Occipital lobe (tissue), 2 donors: ENCODE results near the gene AK3. TPM values are rescaled to one million over a fixed set of nuclear protein-coding genes. Genes with fewer than 3 reads are reported as not detected.
A peak's percentile ranks its signal among the peaks of the same experiment; 100 is the strongest.
"Not testable (repeated sequence)": the region's sequence is repeated elsewhere in the genome, so short reads cannot be mapped to it uniquely, and the experiment has no call there.

Experiments used
- DNase-seq: peaks from one replicate; lab custom pipeline; 2025; lab: John Stamatoyannopoulos, UW
- total RNA-seq: library from RNA; depleted of rRNA; stranded (reverse); fragments of >200 nt; gene quantifications from one replicate; pipeline ENCODE4 v1.2.3, GENCODE V29; 2014

AK3 gene
- total RNA-seq, 1 donor from 2014 or later = 33.1 TPM

DNA sequence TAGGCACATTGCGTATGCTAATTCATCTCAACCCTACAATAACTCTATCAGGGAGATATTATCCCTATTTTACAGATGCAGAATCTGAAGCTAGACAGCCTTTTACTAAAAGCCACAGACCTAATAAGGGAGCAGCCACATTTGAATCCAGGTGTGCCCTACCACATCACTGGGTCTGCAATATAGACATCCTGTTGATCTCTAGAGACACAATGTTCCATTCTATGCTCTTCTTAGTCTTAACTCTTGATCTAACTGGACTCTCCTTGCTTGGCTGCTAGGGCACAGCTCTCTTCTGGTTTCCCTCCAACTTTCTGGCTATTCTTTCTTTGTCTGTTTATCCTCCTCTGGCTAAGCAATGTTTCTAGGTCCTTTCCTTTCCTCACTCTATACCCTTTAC, 73.3 kb downstream of the AK3 start:
- no peak for DNase-seq

DNA sequence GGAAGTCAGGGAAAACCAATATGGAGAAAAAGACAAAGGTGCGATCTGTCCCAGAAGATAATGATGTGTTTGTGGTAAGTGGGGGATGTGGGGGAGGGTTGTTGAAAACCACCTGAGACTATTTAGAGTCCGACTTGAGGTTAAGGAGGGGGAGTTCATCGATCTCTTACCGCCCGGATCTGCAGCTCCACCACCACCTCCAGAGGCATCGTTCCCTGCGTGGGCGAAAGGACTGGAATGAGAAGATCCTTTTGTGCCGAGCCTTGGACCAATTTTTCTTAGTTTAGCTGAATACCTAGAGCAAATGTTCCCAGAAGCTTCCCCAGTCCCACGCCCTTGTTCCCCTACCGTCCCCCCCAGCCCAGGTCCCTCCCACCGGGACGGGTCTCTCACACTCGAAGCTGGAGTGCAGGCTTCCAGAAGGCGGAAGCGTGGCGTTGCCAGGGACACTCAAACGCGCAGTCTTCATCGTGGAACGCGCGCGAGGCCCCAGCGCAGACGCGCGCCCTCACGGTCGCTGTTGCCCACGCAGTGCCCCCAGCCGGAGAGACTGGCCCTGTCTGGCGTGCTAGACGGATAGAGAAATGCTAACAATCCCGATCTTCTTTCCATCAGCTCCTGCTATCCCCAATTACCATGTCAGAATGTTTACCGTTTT, 74.8 kb downstream of the AK3 start, which contains the start of gene SPATA6L:
Gene SPATA6L (minus strand): TSS at position 439 of the 658 bp plus-strand sequence. CDS start 230 bp downstream, at position 209.
- DNase-seq = peak; percentile 73

DNA sequence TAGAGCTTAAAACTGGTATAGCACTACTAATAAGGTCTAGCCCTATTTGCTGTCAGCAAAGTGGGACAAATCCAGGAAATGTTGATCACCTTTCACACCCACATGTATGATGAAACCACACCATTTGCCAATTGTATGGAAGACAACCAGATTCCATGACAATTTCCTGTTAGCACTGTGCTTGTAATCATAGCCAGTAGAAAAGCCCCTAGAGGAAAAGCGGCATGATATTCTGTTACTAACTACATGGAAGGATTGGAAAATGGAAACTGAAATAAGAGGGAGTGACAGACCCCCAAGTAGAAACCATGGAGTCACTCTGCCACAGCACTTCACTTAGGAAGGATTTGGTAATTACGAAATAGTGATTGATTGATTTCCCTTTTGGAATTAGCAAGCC, 75.6 kb downstream of the AK3 start:
- DNase-seq = no peak

DNA sequence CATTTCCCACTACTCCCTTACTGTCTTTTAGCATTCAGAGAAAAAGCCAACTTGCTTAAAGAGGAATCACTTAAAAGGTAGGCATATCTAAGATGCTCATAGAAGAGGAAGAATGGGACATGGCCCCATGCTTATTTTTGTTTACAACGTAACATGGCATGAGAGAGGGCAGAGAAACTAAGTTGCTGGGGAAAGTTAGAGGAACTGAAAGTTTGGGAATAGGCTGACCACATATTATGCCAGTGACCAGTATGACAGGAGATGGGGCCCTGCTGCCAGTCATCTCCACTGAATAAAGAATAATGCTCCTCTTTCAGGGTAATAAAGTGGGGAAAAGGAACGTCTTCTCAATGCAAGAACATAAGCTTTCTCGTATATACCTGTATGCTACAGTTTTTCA, 77.0 kb downstream of the AK3 start:
- DNase-seq = no peak

DNA sequence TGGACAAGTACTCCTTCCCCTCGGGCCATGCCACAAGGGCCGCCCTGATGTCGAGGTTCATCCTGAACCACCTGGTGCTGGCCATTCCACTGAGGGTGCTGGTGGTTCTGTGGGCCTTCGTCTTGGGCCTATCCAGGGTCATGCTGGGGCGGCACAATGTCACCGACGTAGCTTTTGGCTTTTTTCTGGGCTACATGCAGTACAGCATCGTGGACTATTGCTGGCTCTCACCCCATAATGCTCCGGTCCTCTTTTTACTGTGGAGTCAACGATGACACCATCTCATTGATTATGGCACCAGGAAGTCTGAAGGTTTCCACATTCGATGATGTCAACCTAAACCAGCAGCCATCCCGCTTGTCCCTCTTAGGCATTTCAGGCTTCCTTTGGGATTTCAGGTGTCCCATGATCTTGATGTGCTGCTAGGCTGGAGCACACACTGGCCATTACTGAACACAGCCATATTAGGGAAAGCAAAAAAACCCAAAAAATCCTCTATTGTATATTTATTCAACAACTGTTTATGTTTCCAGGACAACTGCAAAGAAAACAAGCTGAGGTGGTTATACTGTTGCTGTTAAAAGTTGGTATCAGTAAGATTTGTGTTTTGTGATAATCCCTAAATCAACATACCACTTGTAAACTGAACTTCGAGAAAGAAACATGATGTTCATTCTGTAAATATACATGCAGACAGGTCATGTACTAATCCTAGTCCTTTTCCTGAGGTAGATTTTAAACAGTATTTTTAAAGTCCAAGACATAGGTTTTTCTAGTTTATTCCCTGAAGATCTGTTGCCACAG, 77.8 kb downstream of the AK3 start:
- DNase-seq = no peak

DNA sequence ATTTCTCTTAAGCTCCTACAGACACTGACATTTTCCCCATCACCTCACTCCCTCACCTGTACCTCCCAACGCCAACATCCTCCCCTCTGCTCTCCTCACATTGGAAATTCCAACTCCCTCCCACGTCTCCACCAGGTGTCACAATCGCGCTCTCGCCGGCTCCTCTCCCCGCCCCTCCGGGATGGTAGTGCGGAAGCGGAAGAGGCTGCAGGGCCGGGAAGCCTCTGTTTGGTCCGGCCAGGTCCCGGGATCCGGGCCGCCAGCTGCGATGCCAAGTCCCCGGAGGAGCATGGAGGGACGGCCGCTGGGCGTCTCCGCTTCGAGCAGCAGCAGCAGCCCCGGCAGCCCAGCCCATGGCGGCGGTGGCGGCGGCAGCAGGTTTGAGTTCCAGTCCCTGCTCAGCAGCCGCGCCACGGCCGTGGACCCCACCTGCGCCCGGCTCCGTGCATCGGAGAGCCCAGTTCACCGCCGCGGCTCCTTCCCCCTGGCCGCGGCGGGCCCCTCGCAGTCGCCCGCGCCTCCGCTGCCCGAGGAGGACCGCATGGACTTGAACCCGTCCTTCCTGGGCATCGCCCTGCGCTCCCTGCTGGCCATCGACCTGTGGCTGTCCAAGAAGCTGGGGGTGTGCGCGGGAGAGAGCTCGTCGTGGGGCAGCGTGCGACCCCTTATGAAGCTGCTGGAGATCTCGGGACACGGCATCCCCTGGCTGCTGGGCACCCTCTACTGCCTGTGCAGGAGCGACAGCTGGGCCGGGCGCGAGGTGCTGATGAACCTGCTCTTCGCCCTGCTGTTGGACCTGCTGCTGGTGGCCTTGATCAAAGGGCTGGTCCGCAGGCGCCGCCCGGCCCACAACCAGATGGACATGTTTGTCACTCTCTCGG, 78.7 kb downstream of the AK3 start, which contains the start of gene PLPP6:
Gene PLPP6 (plus strand): TSS at position 187 of the 881 bp plus-strand sequence. CDS start 82 bp downstream, at position 269.
- DNase-seq = peak; percentile 83

DNA sequence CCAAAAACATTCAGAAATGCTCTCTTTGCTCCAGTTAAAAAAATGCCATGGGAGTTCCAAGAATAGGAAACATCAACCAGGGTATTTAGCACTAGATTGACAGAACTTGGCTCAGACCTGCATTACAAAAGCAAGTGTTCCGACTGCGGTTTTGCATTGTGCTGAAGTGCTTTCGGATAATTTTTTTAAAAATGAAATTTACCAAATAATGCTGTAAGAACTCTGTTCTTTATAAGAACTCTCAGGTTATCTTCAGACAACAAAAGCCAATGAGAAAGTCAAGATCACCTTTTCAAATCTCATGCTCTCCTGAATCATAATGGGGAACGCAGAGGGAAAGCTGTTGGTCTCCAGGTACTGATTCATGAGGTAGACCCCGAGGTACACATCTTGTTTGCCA, 79.4 kb downstream of the AK3 start:
- no peak for DNase-seq

DNA sequence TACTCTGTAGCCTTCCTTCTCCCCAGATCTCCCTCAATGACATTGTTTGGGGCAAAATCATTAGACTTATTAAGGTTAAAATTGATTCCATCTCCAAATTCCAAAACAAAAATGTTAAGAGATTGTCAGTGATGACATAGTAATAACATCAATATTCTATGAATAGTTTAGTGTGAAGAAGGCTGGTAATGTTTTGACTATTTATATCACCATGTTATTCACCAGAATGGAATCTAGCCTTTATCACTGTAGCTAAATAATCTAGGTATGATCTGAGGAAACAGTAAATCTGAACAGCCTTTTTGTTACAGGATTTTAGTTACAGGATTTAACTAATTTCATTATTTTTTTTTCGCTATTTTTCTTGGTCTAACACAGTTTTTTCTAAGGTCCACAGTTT, 79.8 kb downstream of the AK3 start:
- DNase-seq = no peak

DNA sequence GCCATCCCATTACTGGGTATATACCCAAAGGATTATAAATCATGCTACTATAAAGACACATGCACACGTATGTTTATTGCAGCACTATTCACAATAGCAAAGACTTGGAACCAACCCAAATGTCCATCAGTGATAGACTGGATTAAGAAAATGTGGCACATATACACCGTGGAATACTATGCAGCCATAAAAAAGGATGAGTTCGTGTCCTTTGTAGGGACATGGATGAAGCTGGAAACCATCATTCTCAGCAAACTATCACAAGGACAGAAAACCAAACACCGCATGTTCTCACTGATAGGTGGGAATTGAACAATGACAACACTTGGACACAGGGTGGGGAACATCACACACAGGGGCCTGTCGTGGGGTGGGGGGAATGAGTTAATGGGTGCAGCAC, 80.3 kb downstream of the AK3 start:
- not testable (repeated sequence) for DNase-seq

Other genes with a start within 250 kb of the AK3 start
- gene PLPP6, start 78.9 kb downstream of the AK3 start, total RNA-seq = 18.2 TPM
- 10.9 TPM for gene SPATA6L, start 74.7 kb downstream of the AK3 start, total RNA-seq
- 45.1 TPM for gene CDC37L1, start 61.6 kb downstream of the AK3 start, total RNA-seq
- 17.8 TPM for gene RCL1, start 51.7 kb upstream of the AK3 start, total RNA-seq
- 40.1 TPM for gene JAK2, start 244.1 kb upstream of the AK3 start, total RNA-seq